MV-4-11 (cell line): ENCODE measurements around the gene CCDC81.
"Not testable (repeated sequence)": the region's sequence is repeated elsewhere in the genome, so short reads cannot be mapped to it uniquely, and the experiment has no call there.

ENCODE experiments used
- DNase-seq: peaks from one replicate; lab custom pipeline; 2025; lab: John Stamatoyannopoulos, UW

The CCDC81 gene

DNA sequence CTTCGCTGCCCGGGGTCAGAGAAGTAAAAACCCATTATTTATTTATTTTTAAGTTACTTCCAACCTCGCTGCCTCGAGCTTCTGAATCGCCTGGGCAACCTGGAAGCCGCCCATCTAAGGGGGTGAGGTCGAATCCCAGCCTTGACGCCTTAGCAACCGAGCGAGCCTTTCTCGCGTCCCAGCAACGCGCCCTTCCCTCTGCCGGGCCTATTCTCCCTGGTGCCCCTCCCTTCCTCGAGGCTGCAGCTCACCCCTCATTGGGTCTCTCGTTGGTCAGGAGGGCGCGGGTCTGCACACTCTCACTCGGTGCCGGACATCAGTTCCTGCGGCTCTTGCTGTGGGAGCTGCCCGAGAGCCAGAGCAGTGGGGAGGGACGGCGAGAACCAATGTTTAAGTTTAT lies at the start of gene CCDC81:
CCDC81 (plus strand) TSS at position 302 of the 400 bp plus-strand sequence. CDS start 277 bp downstream, outside the sequence.
- no peak for DNase-seq

DNA sequence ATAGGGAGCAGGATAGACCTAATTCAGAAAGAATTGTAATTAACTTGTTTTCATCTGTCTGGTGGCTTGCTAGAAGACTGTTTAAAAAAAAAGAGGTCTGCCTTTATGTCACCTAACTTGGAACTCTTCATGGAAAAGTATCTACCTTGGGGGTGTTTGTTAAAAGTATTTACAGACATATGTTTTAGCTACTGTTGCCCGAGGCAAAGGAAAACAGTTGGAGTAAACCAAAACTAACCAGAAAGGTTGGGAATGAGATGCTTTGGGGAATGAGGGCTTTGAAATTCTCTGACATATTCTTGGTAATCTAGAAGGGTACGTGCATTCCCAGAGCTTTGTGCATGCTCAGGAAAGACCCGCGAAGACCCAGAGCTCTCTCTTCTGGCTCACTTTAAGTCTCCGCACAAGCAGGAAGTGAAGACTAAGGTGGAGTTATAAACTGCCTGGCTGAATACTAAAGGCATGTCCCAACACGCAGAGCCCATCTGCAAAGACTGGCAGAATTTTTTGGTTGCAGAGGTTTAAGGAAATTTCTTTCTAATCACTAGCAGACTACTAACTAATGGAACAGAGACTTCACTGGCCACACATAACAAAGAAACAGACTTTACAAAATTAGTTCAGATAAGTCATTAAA lies 39.4 kb upstream of the CCDC81 start:
- DNase-seq = peak; percentile 3

DNA sequence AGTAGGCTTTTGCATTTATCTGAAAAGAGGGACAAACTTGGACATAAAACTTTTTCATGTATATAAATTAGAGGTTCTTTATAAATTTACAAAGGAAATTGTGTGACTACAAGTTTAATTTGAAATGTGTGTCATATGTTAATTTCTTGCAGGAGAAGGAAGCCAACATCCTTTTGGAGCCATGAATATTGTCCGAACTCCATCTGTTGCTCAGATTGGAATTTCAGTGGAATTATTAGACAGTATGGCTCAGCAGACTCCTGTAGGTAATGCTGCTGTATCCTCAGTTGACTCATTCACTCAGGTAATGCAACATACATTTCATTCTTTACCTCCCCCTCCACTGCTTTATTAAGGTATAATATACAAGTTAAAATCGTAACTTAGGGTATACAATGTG lies 37.5 kb upstream of the CCDC81 start:
- no peak for DNase-seq

DNA sequence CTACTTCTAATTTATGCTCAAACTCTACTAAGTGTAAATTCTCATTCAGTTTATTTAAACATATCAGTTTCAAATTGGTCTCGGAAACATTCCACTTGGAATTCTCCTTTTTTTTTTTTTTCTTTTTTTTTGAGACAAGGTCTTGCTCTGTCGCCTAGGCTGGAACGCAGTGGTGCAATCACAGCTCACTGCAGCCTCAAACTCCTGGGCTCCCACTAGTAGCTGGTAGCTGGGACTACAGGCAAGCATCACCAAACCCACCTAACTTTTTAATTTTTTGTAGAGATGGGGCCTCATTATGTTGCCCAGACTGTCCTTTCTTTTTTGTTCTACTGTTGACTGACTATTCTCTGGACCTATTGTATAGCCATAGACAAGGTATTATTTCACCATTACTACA lies 33.3 kb upstream of the CCDC81 start:
- DNase-seq = no peak

DNA sequence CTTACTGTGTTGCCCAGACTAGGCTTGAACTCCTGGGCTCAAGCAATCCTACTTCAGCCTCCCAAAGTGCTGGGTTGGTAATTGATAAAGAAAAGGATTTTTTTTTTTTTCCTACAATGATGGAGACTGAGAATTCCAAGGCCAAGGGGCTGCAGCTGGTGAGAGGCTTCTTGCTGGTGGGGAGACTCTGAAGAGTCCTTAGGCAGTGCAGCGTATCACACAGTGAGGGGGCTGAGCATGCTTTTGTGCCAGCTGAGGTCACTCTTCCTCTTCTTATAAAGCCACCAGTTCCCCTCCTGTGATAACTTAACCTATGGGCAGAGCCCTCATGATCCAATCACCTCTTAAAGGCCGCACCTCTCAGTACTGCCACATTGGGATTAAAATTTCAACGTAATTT lies 28.2 kb upstream of the CCDC81 start:
- DNase-seq = no peak

DNA sequence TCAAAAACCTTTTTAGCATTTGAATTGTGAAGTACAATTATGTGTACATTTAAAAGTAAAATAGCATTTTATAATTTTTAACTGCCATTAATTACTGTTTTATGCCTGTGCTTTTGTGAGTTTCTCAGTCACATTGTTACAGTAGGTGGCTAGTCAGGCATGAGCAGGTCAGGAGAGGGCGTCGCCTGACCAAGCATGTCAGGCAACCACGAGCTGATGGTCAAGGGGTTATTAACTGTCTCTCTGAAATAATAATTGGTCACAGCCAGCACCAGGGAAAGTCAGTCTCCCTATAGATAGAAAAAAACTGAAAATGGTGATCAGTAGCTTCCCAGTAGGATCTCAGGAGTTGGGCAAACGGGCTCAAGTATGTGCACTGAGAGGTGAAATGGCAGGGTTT lies 19.4 kb upstream of the CCDC81 start:
- no peak for DNase-seq

DNA sequence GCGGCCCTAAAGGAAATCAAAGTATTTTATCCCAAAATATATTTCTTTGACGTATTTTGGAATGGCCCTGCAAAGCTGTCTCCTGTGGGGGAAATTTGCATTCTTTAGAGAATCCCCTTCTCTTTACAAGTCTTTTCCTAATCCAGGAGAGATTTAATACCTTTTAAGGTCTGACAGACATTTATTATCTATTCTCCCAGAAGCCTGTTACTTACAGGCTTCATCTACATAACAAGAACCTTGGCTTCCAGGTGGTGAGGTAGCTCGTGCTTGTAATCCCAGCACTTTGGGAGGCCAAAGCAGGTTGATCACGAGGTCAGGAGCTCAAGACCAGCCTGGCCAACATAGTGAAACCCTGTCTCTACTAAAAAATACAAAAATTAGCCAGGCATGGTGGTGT lies 17.3 kb upstream of the CCDC81 start:
- DNase-seq = not testable (repeated sequence)

DNA sequence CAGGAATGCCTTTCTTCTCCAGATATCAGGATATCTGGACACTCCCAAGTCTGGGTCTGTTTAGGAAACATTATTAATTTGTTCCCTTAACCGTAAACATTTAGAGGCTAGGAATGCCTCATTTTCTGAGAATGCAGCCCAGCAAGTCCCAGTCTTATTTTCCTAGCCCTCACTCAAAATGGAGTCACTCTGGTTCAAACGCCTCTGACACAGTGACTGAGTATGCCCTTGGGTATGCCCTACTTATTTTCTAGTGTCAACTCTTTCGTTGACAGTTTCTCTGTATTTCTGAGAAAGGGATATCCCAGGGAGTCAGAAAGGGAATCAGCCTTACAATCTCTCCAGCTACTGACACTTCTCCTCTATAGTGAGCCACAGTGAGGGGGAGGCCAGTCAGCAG lies 16.0 kb upstream of the CCDC81 start:
- DNase-seq = no peak

DNA sequence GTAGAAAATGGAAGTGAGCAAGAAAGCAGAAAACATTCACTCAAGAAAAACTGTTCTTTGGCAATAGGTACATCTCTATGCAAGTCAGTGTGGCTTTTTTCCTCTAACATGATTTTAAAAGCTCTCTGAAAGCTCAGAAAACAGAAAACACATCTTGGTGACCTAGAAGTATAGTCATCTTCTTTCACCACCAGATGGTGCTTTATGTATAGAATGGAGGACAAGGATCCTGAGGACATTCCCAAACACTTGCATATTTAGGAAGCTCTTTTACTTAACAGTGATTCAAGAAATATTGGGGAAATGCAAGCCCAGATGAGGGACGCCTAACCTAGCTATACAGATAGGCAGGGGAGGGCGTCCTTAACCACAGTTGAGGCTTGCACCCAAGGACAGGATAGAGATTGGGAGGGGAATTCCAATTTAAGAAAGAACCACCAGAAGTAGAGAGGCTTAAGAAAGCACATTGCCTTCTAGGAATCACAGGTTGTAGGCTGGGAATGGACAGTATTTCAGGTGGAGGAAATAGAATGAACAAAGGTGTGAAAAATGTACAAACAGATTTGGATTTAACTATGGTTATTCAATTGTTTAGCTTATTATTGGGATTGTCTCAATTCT lies 13.8 kb upstream of the CCDC81 start:
- no peak for DNase-seq

DNA sequence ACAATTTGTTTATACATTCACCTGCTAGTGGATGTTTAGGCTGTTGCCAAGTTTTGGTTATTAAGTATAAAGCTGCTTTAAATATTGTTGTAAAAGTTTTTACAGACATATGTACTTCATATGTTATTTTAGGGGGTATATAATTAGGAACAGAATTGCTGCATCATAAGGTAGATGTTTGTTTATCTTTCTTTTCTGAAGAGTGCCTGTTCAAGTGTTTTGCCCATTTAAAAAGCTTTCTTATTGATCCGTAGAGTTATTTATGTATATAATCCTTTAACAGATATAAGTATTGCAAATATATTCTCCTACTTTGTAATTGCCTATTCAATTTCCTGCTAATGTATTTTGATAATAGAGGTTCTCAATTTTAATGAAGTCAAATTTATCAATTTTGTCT lies 11.3 kb upstream of the CCDC81 start:
- no peak for DNase-seq

DNA sequence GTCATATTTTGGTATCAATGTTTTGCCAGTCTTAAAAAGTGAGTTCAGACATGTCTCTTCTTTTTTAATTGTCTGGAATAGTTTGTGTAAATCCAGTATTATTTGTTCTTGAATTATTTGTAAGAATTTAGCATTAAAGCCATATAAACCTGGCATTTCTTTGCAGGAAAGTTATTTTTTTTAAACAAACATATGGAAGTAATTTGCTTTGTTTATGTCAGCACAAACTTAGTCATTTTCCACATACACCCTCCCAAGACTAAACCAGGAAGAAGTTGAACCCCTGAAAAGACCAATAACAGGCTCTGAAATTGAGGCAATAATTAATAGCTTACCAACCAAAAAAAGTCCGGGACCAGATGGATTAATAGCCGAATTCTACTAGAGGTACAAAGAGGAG lies 9.1 kb upstream of the CCDC81 start:
- no peak for DNase-seq

DNA sequence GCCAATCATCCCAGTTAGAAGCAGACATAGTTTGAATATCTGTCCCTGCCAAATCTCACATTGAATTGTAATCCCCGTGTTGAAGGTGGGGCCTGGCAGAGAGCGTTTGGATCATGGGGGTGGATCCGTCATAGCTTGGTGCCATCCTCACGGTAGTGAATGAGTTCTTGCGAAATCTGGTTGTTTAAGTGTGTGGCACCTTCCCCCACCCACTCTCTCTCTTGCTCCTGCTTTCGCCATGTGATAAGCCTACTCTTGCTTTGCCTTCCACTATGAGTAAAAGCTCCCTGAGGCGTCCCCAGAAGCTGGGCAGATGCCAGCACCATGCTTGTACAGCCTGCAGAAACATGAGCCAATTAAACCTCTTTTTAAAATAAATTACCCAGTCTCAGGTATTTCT lies 5.0 kb upstream of the CCDC81 start:
- peak; percentile 27 for DNase-seq

DNA sequence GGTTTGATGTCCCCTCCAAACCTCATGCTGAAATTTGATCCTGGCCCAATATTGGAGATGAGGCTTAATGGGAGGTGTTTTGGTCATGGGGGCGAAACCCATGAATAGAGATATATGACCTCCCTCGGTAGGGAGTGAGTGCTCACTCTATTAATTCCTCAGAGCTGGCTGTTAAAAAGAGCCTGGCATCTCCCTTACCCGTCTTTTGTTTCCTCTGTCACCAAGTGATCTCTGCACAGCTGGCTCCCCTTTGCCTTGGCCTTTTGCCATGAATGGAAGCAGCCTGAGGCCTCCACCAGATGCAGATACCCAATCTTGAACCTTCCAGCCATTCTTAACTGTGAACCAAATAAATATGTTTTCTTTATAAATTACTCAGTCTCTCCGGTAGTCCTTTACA lies 4.5 kb upstream of the CCDC81 start:
- DNase-seq = no peak

DNA sequence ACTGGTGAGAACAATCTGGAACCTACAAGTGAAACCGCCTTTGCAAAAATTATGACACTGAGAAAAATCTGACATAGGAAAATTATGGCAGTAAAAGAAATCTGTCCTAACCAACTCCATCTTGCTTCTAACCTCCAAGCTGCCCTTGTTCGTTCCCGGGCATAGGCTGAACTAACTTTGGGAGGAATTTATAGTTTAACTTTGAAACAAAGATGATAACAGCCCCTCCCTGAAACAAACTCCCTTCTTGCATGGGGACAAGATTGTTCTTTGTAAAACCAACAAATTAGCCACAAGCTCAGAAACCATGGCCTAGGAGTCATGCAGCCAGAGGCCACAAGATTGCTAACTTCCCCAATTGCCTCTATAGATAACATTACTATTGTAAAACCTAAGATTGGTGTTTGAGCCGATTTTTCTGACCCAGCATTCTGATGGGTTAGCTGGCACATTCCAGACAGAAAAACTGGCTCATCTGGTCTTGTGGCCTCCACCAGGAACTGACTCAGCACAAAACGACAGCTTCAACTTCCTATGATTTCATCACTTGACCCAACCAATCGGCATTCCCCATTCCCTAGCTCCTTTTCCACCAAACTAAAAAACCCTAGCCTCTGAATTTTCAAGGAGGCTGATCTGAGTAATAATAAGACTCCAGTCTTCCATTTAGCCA lies 3.6 kb upstream of the CCDC81 start:
- DNase-seq = peak; percentile 51

DNA sequence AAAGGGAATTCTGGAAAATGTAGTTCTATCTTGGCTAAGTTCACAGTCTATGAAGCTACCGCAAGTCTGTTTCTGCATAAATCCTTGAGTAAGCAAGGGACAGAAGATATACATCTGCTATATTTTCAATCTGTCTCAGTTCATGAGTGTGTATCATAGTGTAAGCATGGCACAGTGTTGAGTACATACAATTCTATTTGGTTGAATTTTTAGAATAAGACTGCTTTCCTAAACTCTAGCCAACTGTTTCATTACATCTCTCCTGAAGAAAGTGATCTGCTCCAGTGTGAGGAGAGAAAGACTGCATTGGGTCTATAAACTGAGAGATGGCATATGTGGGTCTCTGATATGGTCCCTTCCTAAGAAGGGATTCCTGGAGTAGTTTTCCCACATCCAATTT lies 2.6 kb upstream of the CCDC81 start:
- DNase-seq = no peak

DNA sequence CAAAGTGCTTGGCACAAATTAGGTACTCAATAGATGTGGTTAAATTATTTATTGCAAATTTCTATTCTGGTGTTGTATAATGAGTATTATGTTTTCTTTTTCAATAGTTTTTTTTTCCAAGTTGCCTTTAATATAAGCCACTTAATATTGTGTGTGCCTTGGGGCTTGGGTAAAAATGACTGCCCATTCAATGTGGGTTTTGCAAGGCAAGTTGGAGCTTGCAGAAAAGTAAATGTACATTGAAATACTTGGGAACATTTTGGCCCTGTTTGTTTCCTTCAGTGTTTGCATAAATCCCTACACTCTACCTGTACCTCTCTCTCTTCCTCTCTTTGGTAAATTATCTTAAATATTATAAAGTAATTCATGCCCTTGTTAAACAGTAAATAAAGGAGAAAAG lies 2.1 kb upstream of the CCDC81 start:
- DNase-seq = no peak

DNA sequence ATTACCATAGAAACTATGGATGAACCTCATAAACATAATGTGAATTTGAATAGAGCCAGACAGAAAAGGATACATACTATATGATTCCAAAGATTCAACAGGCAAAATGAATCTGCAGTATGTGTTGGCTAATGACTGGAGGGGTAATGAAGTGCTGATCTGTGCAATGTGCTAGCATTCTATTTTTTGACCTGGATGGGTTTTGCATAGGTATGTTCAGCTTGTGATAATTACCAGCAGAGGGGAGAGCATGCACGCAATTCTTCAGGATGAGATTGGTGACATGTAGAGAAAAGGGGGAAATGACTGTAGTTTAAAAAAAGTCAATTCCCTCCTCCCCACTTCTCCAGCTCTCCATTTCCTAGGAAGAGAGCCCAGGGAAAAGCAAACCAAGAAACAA lies 618 bp upstream of the CCDC81 start:
- DNase-seq = no peak

DNA sequence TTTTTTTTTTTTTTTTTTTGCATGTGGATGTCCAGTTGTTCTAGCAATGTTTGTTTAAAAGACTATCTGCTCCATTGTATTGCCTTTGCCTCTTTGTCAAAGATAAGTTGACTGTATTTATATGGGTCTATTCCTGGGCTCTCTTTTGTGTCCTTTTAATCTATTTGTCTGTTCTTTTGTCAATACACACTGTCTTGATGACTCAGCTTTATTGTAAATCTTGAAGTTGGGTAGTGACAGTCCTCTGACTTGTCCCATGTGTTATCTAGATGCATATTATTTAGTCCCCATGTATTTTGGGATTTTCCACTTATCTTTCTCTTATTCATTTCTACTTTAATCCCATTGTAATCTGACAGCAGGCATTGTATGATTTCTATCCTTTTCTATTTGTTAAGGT lies 3.3 kb downstream of the CCDC81 start:
- DNase-seq = no peak

DNA sequence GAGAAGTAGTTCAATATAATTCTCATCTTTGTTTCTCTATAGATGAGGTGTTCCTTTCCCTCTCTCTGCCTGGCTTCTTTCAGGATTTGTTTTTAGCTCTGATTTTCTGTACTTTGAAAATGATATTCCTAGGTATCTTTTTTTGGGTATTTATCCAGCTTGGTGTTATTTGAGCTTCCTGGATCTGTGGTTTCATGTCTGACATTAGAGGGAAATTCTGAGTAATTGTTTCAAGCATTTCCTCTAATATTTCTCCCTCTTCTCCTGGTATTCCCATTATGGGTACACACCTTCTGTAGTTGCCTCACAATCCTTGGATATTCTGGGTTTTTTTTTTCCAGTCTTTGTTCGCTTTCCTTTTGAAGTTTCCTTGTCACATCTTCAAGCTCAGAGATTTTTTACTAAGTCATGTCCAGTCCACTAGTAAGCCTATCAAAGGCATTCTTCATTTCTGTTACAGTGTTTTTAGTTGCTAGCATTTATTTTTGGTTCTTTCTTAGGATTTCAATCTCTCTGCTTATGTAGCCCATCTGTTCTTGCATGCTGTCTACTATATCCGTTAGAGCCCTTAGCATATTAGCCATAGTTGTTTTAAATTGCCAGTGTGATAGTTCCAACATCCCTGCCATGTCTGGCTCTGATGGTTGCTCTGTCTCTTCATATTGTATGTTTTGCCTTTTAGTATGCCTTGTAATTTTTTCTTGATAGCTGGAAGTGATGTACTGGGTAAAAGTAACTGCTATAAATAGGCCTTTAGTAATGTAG lies 5.8 kb downstream of the CCDC81 start:
- DNase-seq = no peak

DNA sequence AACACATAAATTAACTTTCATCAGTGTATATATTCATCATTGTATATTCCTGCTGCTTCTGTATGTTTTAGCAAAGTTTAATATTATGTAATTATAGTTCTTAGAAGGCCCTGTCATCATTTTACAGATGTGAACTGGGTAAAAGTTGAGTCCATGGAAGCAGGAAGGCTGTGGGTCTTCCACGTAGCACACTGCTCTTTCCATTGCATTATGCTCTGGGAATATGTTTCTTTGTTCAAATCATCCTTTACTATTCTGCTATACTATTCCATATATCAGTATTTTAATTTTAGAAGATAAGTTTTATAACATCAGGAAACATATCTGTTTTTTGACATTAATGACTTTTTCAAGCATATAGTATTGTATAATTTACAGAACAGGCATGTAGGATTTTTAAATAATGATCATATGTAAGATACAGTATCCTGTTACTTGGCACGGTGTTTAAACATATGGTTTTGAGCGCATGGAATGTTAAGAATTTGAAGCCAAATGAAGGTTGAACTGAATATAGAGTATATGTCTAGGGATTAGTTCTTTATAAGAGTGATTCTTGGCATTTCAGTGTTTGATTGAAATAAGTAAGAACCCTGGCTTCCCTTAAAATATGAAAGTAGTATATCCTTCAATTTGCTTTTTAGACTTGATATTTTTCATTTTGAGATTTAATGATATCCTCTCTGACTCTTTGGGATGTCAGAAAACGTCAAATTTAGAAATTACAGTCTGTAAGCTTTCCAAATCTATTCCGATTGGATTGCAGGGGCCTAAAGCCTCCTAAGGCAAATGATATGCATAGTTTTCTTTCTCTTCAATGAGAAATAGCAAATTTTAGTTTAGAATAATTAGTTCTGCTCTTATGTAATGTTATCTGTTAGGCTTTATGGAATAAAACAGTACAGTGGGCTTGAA lies 8.6 kb downstream of the CCDC81 start:
- no peak for DNase-seq

DNA sequence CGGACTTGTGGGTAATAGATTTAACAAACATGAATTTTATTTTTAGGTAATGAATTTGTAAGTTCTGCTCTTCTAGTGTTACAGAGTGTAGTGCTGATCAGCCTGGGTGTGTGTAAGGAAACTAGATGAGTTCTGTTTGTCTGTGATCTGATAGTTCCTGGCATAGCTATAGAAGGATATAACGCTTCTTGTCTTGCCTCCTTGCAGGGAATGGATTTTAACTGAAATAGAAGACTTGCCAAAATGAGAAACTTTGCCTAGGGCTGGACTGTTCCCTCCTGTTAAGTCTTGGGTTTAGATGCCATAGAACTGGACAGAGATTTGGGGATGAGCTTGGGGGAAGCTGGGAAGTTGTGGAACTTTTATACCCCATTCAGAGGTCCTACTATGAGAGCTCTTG lies 11.6 kb downstream of the CCDC81 start:
- DNase-seq = no peak

DNA sequence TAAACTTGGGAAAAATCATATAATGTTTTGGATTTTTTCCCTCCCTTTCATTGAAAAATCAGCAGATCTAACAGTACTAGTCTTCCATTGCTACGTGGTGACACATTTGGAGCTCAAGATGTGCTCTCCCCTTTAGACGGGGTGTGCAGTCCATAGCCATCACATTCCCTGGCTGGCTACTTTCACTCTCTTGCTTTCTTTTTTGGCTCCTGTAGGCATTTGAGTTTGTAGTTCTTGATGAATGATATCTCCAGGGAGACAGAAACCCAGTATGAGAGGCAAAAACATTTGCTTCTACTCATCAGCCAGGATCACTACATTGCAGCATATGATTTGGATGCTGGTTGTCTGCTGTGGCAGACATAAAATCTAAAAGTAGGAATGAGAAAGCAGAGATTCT lies 12.1 kb downstream of the CCDC81 start:
- DNase-seq = no peak
